ENCODE measurements around the gene ALPL. TPM values are rescaled to one million over a fixed set of nuclear protein-coding genes. Genes with fewer than 3 reads are reported as not detected.

Gene ALPL
- polyA plus RNA-seq, 1 donor from 2014 or later = 0.42 TPM

GRCh38 chr1:21510113-21510493, 880 bp downstream of the ALPL start:
- H3K4me2 ChIP-seq (ENCODE audit: low read length) = no peak overlapping the region
- H3K9me3 ChIP-seq (ENCODE audit: low read length) = no peaks in the 10 kb centered on the region
- no peaks in the 10 kb centered on the region for H3K79me2 ChIP-seq (replicated peaks; ENCODE audit: insufficient read depth, low read length)
- no peak overlapping the region for H3K27ac ChIP-seq (ENCODE audit: low read length)
- no peak overlapping the region for H2AFZ ChIP-seq (ENCODE audit: low read depth, low read length)
- no peaks in the 10 kb centered on the region for H3K9me2 ChIP-seq (ENCODE audit: insufficient read depth, low read length)
- no peaks in the 10 kb centered on the region for H3F3A ChIP-seq (ENCODE audit: insufficient read depth, low read length, poor library complexity, severe bottlenecking)
- H3K4me3 ChIP-seq (ENCODE audit: low read length) = peak overlapping the region; percentile 64
- H3K27me3 ChIP-seq (ENCODE audit: insufficient read depth, low read depth, low read length) = peaks cover 22% of the 10 kb centered on the region
- H4K20me1 ChIP-seq (ENCODE audit: insufficient read depth) = no peaks in the 10 kb centered on the region
- peak; percentile 13 for TF ChIP-seq CTCF (IDR thresholded peaks at IDR 0.05; ENCODE audit: poor library complexity, severe bottlenecking)
- TF ChIP-seq SMC3 (conservative IDR thresholded peaks at IDR 0.05; ENCODE audit: poor library complexity) = no peak
- no peak overlapping the region for H3K9ac ChIP-seq (ENCODE audit: low read length)
- no peaks in the 10 kb centered on the region for H3K36me3 ChIP-seq (ENCODE audit: insufficient read depth, low read length)

- no peaks in the 10 kb centered on the region for H3K79me2 ChIP-seq (replicated peaks; ENCODE audit: insufficient read depth, low read length)
- H3K4me3 ChIP-seq (ENCODE audit: low read length) = no peak overlapping the region
Measured at GRCh38 chr1:21510885-21511578, 1.8 kb downstream of the ALPL start.

GRCh38 chr1:21511579-21512522, 2.6 kb downstream of the ALPL start:
- H3F3A ChIP-seq (ENCODE audit: insufficient read depth, low read length, poor library complexity, severe bottlenecking) = no peaks in the 10 kb centered on the region
- H3K9me2 ChIP-seq (ENCODE audit: insufficient read depth, low read length) = no peaks in the 10 kb centered on the region
- no peak overlapping the region for H2AFZ ChIP-seq (ENCODE audit: low read depth, low read length)
- H3K27me3 ChIP-seq (ENCODE audit: insufficient read depth, low read depth, low read length) = peaks cover 22% of the 10 kb centered on the region
- no peak overlapping the region for H3K9ac ChIP-seq (ENCODE audit: low read length)
- no peak overlapping the region for H3K27ac ChIP-seq (ENCODE audit: low read length)
- H3K4me3 ChIP-seq (ENCODE audit: low read length) = no peak overlapping the region
- H3K9me3 ChIP-seq (ENCODE audit: low read length) = no peaks in the 10 kb centered on the region
- no peaks in the 10 kb centered on the region for H3K79me2 ChIP-seq (replicated peaks; ENCODE audit: insufficient read depth, low read length)
- TF ChIP-seq SMC3 (conservative IDR thresholded peaks at IDR 0.05; ENCODE audit: poor library complexity) = no peak
- no peak for TF ChIP-seq REST (IDR thresholded peaks at IDR 0.05; ENCODE audit: borderline replicate concordance)
- no peak for TF ChIP-seq TAF1 (IDR thresholded peaks at IDR 0.05; ENCODE audit: low read depth)
- TF ChIP-seq MXI1 (conservative IDR thresholded peaks at IDR 0.05; ENCODE audit: poor library complexity, severe bottlenecking) = no peak
- no peak for TF ChIP-seq CTCF (IDR thresholded peaks at IDR 0.05; ENCODE audit: poor library complexity, severe bottlenecking)
- no peaks in the 10 kb centered on the region for H3K36me3 ChIP-seq (ENCODE audit: insufficient read depth, low read length)
- no peak overlapping the region for H3K4me2 ChIP-seq (ENCODE audit: low read length)
- H4K20me1 ChIP-seq (ENCODE audit: insufficient read depth) = no peaks in the 10 kb centered on the region

More at GRCh38 chr1:21510885-21511578, 1.8 kb downstream of the ALPL start:
- Histone ChIP-seq H4K20me1 (ENCODE audit: insufficient read depth) (no peaks in the 10 kb centered on the region), H3K9ac (ENCODE audit: low read length) (no peak overlapping the region), H3K9me2 (ENCODE audit: insufficient read depth, low read length) (no peaks in the 10 kb centered on the region), H2AFZ (ENCODE audit: low read depth, low read length) (no peak overlapping the region), H3K27me3 (ENCODE audit: insufficient read depth, low read depth, low read length) (peaks cover 22% of the 10 kb centered on the region), H3K36me3 (ENCODE audit: insufficient read depth, low read length) (no peaks in the 10 kb centered on the region), H3K27ac (ENCODE audit: low read length) (no peak overlapping the region), H3K4me2 (ENCODE audit: low read length) (no peak overlapping the region), H3F3A (ENCODE audit: insufficient read depth, low read length, poor library complexity, severe bottlenecking) (no peaks in the 10 kb centered on the region), H3K9me3 (ENCODE audit: low read length) (no peaks in the 10 kb centered on the region)
- TF ChIP-seq CTCF (IDR thresholded peaks at IDR 0.05; ENCODE audit: poor library complexity, severe bottlenecking) (peak; percentile 16), MXI1 (conservative IDR thresholded peaks at IDR 0.05; ENCODE audit: poor library complexity, severe bottlenecking) (no peak)

Measured in neural cell (in vitro differentiated cells).